ENCODE data around the gene ADCY7. TPM values are rescaled to one million over a fixed set of nuclear protein-coding genes. Genes with fewer than 3 reads are reported as not detected.
A peak's percentile ranks its signal among the peaks of the same experiment; 100 is the strongest.

The ADCY7 gene
- total and polyA plus RNA-seq, 12 donors = 2.8 to 44.4 (median 17.5) TPM

DNA sequence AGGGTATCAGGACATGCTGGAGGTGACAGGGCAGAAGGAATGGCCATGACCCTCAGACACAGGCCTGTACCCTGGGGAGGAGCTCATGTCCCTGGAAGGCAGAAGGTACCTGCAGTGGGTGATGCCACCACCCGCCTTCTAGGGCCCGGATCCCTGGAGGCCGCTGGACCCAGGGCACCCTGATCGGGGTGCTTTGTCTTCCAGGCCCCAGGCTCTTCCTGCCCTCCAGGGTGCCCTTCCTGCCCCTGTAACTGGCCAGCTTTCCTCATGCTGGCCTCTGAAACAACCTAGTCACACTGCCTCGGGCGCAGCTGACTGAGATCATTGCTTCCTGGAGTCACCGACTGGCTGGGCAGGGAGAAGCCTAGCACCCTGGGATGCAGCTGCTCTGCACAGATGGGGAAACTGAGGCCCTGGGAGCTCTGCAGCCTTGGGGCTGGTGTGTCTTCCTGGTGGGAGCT lies 5.8 kb downstream of the ADCY7 start:
- Histone ChIP-seq H3K27ac (no peak overlapping the region), H3K36me3 (replicated peaks in 1 of 2) (no peaks in the 10 kb centered on the region), H3K4me1 (replicated peaks in 1 of 2) (no peaks in the 10 kb centered on the region), H3K4me3 (no peak overlapping the region), H3K9me3 (replicated peaks in 1 of 3) (no peaks in the 10 kb centered on the region), H3K27me3 (no peaks in the 10 kb centered on the region)
- DNase-seq = no peak
- intact Hi-C loops (cut with DNase I) = no loop called here
- 74 to 100% (median 81%) methylated on average over 3 to 7 of the region's 7 CpGs for WGBS, 4 donors
- no peak for TF ChIP-seq CTCF (IDR thresholded peaks at IDR 0.05)
- TF ChIP-seq POLR2A (IDR thresholded peaks at IDR 0.05) = no peak

DNA sequence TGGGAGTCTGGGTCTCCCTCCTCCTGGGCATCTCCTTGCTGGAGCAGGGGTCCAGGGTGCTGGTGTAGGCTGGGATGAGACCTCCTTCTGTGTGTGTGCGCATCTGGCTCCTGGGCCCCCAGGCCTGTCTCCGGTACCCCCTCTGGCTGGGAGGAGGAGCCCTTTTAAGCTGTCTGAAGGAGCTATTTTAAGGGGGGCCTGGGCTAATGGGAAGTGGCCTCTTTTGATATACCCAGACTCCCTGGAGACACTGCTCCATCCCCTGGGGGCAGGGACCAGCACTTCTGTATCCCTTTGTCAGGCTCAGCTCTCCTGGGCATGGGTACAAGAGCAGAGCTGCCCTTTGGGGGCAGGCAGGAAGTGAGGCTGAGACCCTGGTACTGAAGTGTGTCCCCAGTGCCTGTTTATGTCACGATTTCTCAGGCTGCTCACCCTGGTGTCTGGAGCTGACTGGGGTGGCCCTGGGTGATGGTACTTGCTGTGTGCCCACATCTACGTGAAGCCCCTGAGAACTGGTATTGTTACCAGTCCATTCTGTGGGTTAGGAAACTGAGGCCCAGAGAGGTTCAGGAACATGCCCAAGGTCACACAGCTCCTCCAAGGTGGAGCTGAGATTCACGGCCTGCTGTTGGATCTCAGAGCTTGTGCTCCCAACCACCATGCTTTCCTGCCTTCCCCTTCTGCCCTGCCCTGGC lies 6.5 kb downstream of the ADCY7 start:
- Histone ChIP-seq H3K27me3 (no peaks in the 10 kb centered on the region), H3K9me3 (replicated peaks in 1 of 3) (no peaks in the 10 kb centered on the region), H3K4me1 (replicated peaks in 1 of 2) (no peaks in the 10 kb centered on the region), H3K27ac (no peak overlapping the region), H3K36me3 (replicated peaks in 1 of 2) (no peaks in the 10 kb centered on the region), H3K4me3 (no peak overlapping the region)
- no peak for TF ChIP-seq POLR2A (IDR thresholded peaks at IDR 0.05)
- no peak for TF ChIP-seq CTCF (IDR thresholded peaks at IDR 0.05)
- intact Hi-C loops (cut with DNase I) = no loop called here
- no peak for DNase-seq
- WGBS, 4 donors = 81 to 90% (median 88%) methylated on average over 5 of the region's 5 CpGs; no CpG with 5 or more reads in 1 of the 4 donors

DNA sequence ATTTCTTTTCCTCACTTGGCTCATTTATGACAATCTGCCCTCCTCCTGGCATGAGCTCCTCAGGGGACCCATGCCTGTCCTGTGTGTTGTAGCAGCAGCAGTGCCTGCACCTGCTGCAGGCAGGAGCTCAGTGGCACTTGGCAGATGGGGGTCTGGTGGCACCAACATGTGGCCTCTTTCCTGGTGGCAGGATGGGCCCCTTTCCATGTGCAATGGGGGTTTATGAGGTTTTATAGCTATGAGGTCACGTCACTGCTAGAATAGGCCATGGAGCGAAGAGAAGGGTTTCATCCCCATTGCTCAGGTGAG lies 7.0 kb downstream of the ADCY7 start:
- Histone ChIP-seq H3K27ac (no peak overlapping the region), H3K27me3 (no peaks in the 10 kb centered on the region), H3K9me3 (replicated peaks in 1 of 3) (no peaks in the 10 kb centered on the region), H3K36me3 (replicated peaks in 1 of 2) (no peaks in the 10 kb centered on the region), H3K4me3 (no peak overlapping the region), H3K4me1 (replicated peaks in 1 of 2) (no peaks in the 10 kb centered on the region)
- WGBS, 4 donors = 73 to 100% (median 90%) methylated on average over 2 of the region's 2 CpGs; no CpG with 5 or more reads in 1 of the 4 donors
- TF ChIP-seq POLR2A (IDR thresholded peaks at IDR 0.05) (no peak), CTCF (IDR thresholded peaks at IDR 0.05) (no peak)
- intact Hi-C loops (cut with DNase I) = no loop called here
- DNase-seq = no peak

- Histone ChIP-seq H3K9me3 (replicated peaks in 1 of 3) (no peaks in the 10 kb centered on the region), H3K36me3 (replicated peaks in 1 of 2) (no peaks in the 10 kb centered on the region), H3K27ac (peak overlapping the region in 3 of 5 donors; percentile 47 to 83 (median 64)), H3K4me1 (replicated peaks in 1 of 2) (no peaks in the 10 kb centered on the region), H3K27me3 (no peaks in the 10 kb centered on the region), H3K4me3 (peak overlapping the region in 1 of 4 donors; percentile 30)
- peak in 1 of 7 donors; percentile 21 for DNase-seq
- intact Hi-C loops (cut with DNase I) = no loop called here
- TF ChIP-seq CTCF (IDR thresholded peaks at IDR 0.05) (no peak), POLR2A (IDR thresholded peaks at IDR 0.05) (no peak)
- 59 to 67% (median 65%) methylated on average over 13 of the region's 13 CpGs for WGBS, 4 donors
Measured at GRCh38 chr16:50273888-50274325, 7.6 kb downstream of the ADCY7 start.
